ENCODE results near the gene EXD3. TPM values are rescaled to one million over a fixed set of nuclear protein-coding genes. Genes with fewer than 3 reads are reported as not detected.

The EXD3 gene
- polyA plus RNA-seq, 1 experiment = 4.0 TPM

DNA sequence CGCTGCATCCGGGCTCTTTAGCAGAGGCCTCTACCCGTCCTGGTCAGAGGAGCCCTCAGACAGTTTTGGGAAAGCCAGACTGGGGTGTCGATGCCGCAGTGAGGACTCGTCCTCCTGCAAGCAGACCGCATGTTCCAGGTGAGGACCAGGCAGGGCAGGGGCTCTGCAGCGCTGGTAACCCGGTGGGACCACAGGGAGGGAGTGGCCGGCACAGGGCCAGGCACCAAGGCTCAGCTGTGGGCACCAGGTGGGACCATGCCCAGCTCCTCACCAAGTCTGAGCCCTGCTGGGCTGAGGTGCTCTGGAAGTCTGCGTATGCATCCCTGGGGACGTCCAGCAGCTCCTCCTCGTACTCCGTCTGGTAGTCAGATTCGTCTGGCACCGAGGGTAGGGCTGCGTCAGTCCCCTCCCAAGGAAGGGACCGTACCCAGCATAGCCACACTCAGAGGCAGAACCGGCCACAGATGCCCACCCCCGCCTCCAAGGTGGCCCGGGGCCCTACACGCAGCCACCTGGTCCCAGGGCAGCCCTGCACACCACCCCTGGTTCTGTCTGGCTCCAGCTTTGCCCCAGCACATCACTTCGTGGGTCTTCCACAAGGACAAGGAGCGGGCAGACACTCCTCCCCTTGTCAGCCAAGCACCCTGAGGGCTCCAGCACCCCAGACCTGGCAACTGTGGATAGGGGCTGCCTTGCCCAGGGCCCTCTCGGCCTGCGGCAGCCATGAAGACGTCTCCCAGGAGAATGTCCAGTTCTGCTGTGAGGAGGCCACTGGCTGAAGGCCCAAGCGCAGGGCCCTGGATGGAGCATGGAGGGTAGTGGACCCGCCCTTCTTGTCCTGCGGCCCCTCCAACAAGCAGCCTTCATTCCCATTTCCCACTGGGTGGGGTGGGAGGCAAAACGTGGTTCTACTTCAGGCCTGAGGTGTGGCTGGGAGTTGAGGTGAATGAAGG, 37.7 kb upstream of the EXD3 start:
- TF ChIP-seq, protein P1, sequence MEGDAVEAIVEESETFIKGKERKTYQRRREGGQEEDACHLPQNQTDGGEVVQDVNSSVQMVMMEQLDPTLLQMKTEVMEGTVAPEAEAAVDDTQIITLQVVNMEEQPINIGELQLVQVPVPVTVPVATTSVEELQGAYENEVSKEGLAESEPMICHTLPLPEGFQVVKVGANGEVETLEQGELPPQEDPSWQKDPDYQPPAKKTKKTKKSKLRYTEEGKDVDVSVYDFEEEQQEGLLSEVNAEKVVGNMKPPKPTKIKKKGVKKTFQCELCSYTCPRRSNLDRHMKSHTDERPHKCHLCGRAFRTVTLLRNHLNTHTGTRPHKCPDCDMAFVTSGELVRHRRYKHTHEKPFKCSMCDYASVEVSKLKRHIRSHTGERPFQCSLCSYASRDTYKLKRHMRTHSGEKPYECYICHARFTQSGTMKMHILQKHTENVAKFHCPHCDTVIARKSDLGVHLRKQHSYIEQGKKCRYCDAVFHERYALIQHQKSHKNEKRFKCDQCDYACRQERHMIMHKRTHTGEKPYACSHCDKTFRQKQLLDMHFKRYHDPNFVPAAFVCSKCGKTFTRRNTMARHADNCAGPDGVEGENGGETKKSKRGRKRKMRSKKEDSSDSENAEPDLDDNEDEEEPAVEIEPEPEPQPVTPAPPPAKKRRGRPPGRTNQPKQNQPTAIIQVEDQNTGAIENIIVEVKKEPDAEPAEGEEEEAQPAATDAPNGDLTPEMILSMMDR (IDR thresholded peaks at IDR 0.05; ENCODE audit: low read depth, low read length) = no peak

GRCh38 chr9:137459601-137460362, 36.8 kb upstream of the EXD3 start:
- ChIA-PET POLR2A (interaction anchor here (0.6 kb wide), 1 partner anchor 23 kb away, joined by 5 read pairs; no protein-coding TSS in a partner anchor), CTCF (interaction anchor here (1.0 kb wide), 1 partner anchor 223 kb away, joined by 3 read pairs; no protein-coding TSS in a partner anchor)
- peaks cover 6% of the 10 kb centered on the region for H3K27me3 ChIP-seq (ENCODE audit: control insufficient read depth, insufficient read depth, low read length)
- DNase-seq (ENCODE audit: low read depth, low spot score) = no peak
- H3K27ac ChIP-seq (ENCODE audit: low read depth, low read length) = no peak overlapping the region
- peaks cover 3% of the 10 kb centered on the region; the same call in 1 of the 2 replicates for H3K9me3 ChIP-seq (ENCODE audit: control insufficient read depth, insufficient read depth, low read length)
- peak overlapping the region; percentile 49 for H3K4me3 ChIP-seq (ENCODE audit: low read depth, low read length)
- TF ChIP-seq, protein P1 (IDR thresholded peaks at IDR 0.05; ENCODE audit: low read depth, low read length) = no peak

More for the DNA sequence above, 37.7 kb upstream of the EXD3 start:
- H3K9me3 ChIP-seq (ENCODE audit: control insufficient read depth, insufficient read depth, low read length) = peaks cover 7% of the 10 kb centered on the region; the same call in 1 of the 2 replicates
- peaks cover 13% of the 10 kb centered on the region for H3K27me3 ChIP-seq (ENCODE audit: control insufficient read depth, insufficient read depth, low read length)
- POLR2A ChIA-PET = no interaction called here
- no peak for DNase-seq (ENCODE audit: low read depth, low spot score)
- H3K27ac ChIP-seq (ENCODE audit: low read depth, low read length) = no peak overlapping the region
- no peak overlapping the region for H3K4me3 ChIP-seq (ENCODE audit: low read depth, low read length)
- CTCF ChIA-PET = no interaction called here

DNA sequence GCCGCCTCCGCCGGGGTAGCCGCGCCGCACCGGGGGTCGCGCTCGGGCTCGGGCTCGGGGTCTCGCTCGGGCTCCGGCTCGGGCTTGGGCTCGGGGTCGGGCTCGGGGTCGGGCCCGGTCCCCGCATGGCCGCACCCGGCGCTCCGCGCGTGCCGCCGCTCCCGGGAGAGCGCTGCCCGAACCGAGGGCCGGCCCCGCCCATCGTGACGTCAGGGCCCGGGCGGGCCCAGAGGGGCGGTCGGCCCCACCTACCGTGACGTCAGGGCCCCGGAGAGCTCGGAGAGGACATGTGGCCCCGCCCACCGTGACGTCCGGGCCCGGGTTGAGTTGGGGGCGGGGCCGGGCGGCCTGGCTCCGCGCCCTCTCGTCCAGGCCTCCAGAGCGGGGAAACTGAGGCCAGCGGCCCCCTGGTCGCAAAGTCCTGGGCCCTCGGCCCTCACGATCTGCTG, 36.2 kb upstream of the EXD3 start, which contains the start of gene NSMF:
Gene NSMF (minus strand): TSS at position 183 of the 449 bp plus-strand sequence. CDS start 232 bp downstream, outside the sequence.
- CTCF ChIA-PET = interaction anchor here (1.0 kb wide), 1 partner anchor 222 kb away, joined by 3 read pairs; no protein-coding TSS in a partner anchor
- POLR2A ChIA-PET = interaction anchor here (0.6 kb wide), 1 partner anchor 23 kb away, joined by 5 read pairs; no protein-coding TSS in a partner anchor
- H3K27ac ChIP-seq (ENCODE audit: low read depth, low read length) = no peak within 1 kb of the TSS
- peak; percentile 47 for DNase-seq (ENCODE audit: low read depth, low spot score)
- TF ChIP-seq, protein P1 (IDR thresholded peaks at IDR 0.05; ENCODE audit: low read depth, low read length) = no peak
- peaks cover 3% of the 10 kb centered on the region; the same call in 1 of the 2 replicates for H3K9me3 ChIP-seq (ENCODE audit: control insufficient read depth, insufficient read depth, low read length)
- peak within 1 kb of the TSS; percentile 69 for H3K4me3 ChIP-seq (ENCODE audit: low read depth, low read length)
- peaks cover 6% of the 10 kb centered on the region for H3K27me3 ChIP-seq (ENCODE audit: control insufficient read depth, insufficient read depth, low read length)

- POLR2A ChIA-PET = no interaction called here
- TF ChIP-seq, protein P1 (IDR thresholded peaks at IDR 0.05; ENCODE audit: low read depth, low read length) = no peak
Measured at GRCh38 chr9:137458194-137459151, 35.5 kb upstream of the EXD3 start.

More at GRCh38 chr9:137458194-137459151, 35.5 kb upstream of the EXD3 start:
- Histone ChIP-seq H3K9me3 (ENCODE audit: control insufficient read depth, insufficient read depth, low read length) (peaks cover 3% of the 10 kb centered on the region; the same call in 1 of the 2 replicates), H3K27me3 (ENCODE audit: control insufficient read depth, insufficient read depth, low read length) (peaks cover 6% of the 10 kb centered on the region), H3K4me3 (ENCODE audit: low read depth, low read length) (peak overlapping the region; percentile 69), H3K27ac (ENCODE audit: low read depth, low read length) (no peak overlapping the region)
- CTCF ChIA-PET = interaction anchor here (1.0 kb wide), 1 partner anchor 222 kb away, joined by 3 read pairs; no protein-coding TSS in a partner anchor
- no peak for DNase-seq (ENCODE audit: low read depth, low spot score)
